Trophoblast cell (in vitro differentiated cells and primary cell): ENCODE data around the gene RASL10B.
A peak's percentile ranks its signal among the peaks of the same experiment; 100 is the strongest.

Experiments used
- DNase-seq, 2 donors: peaks; one replicate each; pipeline ENCODE4 v3.0.0-alpha.2; 2016
- H2AFZ ChIP-seq: 2 replicates; pipeline ENCODE4 v1.6.1; 2013; ENCODE audit warnings: low read length, moderate library complexity, mild to moderate bottlenecking; ENCODE audit not compliant: insufficient read depth, poor library complexity
- H2AK5ac ChIP-seq: 2 replicates; pipeline ENCODE4 v1.6.1; 2013; ENCODE audit warnings: mild to moderate bottlenecking, low read length
- H2BK120ac ChIP-seq: 2 replicates; pipeline ENCODE4 v1.6.1; 2013; ENCODE audit warnings: low read length, mild to moderate bottlenecking, moderate library complexity; ENCODE audit not compliant: insufficient read depth, poor library complexity
- H2BK12ac ChIP-seq: 2 replicates; pipeline ENCODE4 v1.6.1; 2013; ENCODE audit warnings: mild to moderate bottlenecking, low read length, moderate library complexity
- H2BK5ac ChIP-seq: 2 replicates; pipeline ENCODE4 v1.6.1; 2013; ENCODE audit warnings: low read length, low read depth, moderate library complexity, mild to moderate bottlenecking; ENCODE audit not compliant: poor library complexity
- H3K14ac ChIP-seq: 2 replicates; pipeline ENCODE4 v1.6.1; 2013; ENCODE audit warnings: mild to moderate bottlenecking, low read length
- H3K18ac ChIP-seq: 2 replicates; pipeline ENCODE4 v1.6.1; 2013; ENCODE audit warnings: mild to moderate bottlenecking, low read length
- H3K23ac ChIP-seq: 2 replicates; pipeline ENCODE4 v1.6.1; 2013; ENCODE audit warnings: low read length
- H3K27ac ChIP-seq: 2 replicates; pipeline ENCODE4 v1.5.1; 2013; ENCODE audit warnings: low read depth, mild to moderate bottlenecking, inconsistent platforms, low read length, moderate library complexity
- H3K27me3 ChIP-seq: 2 replicates; pipeline ENCODE4 v1.6.1; 2013; ENCODE audit warnings: inconsistent platforms, mild to moderate bottlenecking, low read length, moderate library complexity; ENCODE audit not compliant: insufficient read depth
- H3K36me3 ChIP-seq, 2 experiments: 1 replicate in 1 of 2; 2 replicates in 1 of 2; pipeline ENCODE4 v1.6.1; 2013; ENCODE audit warnings: low read length in 2 of 2, mild to moderate bottlenecking in 2 of 2, moderate library complexity in 1 of 2; ENCODE audit not compliant: insufficient read depth in 2 of 2, control insufficient read depth in 1 of 2
- H3K4ac ChIP-seq: 2 replicates; pipeline ENCODE4 v1.6.1; 2013; ENCODE audit warnings: low read depth, mild to moderate bottlenecking, low read length, moderate library complexity
- H3K4me1 ChIP-seq, 2 experiments: 1 replicate in 1 of 2; 2 replicates in 1 of 2; pipeline ENCODE4 v1.6.1; 2013; ENCODE audit warnings: low read length in 2 of 2, mild to moderate bottlenecking in 2 of 2, moderate library complexity in 1 of 2; ENCODE audit not compliant: insufficient read depth in 2 of 2, control insufficient read depth in 1 of 2
- H3K4me2 ChIP-seq: 2 replicates; pipeline ENCODE4 v1.6.1; 2013; ENCODE audit warnings: inconsistent platforms, mild to moderate bottlenecking, low read length, moderate library complexity
- H3K4me3 ChIP-seq: 2 replicates; pipeline ENCODE4 v1.5.1; 2013; ENCODE audit warnings: mild to moderate bottlenecking, low read depth, low read length, inconsistent platforms
- H3K79me1 ChIP-seq: one replicate; pipeline ENCODE4 v1.6.1; 2013; ENCODE audit warnings: low read length
- H3K79me2 ChIP-seq: 2 replicates; pipeline ENCODE4 v1.6.1; 2013; ENCODE audit warnings: low read length, mild to moderate bottlenecking; ENCODE audit not compliant: control insufficient read depth, insufficient read depth, poor library complexity
- H3K9ac ChIP-seq: 2 replicates; pipeline ENCODE4 v1.6.1; 2013; ENCODE audit warnings: mild to moderate bottlenecking, low read length
- H3K9me3 ChIP-seq: 2 replicates; pipeline ENCODE4 v1.6.1; 2013; ENCODE audit warnings: low read depth, mild to moderate bottlenecking, control low read depth, inconsistent platforms, low read length; ENCODE audit not compliant: insufficient read depth
- H4K12ac ChIP-seq: 2 replicates; pipeline ENCODE4 v1.6.1; 2013; ENCODE audit warnings: low read depth, mild to moderate bottlenecking, low read length, moderate library complexity
- H4K8ac ChIP-seq: 2 replicates; pipeline ENCODE4 v1.6.1; 2013; ENCODE audit warnings: low read depth, mild to moderate bottlenecking, low read length, moderate library complexity
- H4K91ac ChIP-seq: one replicate; pipeline ENCODE4 v1.6.1; 2013; ENCODE audit warnings: low read depth, mild to moderate bottlenecking, low read length, moderate library complexity
- WGBS: extraction: QIAGEN DNeasy Blood & Tissue Kit; methylation state at CpG from one replicate; pipeline ENCODE4 v1.1.7; 2013; ENCODE audit warnings: missing lambda C conversion rate; ENCODE audit not compliant: insufficient read length, insufficient coverage; ENCODE audit errors: extremely low coverage; 5-methylcytosine and 5-hydroxymethylcytosine counted together

RASL10B gene

DNA sequence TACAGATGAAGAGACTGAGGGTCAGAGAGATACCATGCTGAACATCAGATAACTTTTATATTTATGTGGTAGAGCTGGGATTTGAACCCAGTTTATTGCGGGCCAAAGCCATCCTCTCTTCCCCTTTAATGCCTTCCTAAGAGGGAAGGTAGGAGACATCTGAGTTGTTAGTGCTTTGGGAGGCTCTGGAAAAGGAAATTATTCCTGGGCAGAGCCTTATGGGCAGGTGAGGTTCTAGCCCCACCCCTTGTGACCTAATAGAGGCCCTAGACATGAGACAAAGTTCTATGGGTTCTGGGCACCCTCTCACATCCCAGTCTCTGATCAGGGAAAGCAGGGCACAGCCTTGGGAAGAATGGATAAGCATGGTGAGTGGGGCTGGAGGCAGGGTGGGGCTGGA, 29.1 kb downstream of the RASL10B start, which contains the start of gene C17orf50:
Gene C17orf50 (plus strand): TSS at position 301 of the 400 bp plus-strand sequence. CDS start 55 bp downstream, at position 356.
- Histone ChIP-seq H3K27ac (no peak within 1 kb of the TSS), H3K23ac (no peak within 1 kb of the TSS), H3K79me2 (no peaks in the 10 kb centered on the region), H4K12ac (no peak within 1 kb of the TSS), H3K4me3 (no peak within 1 kb of the TSS), H4K91ac (no peak within 1 kb of the TSS), H3K18ac (no peak within 1 kb of the TSS), H3K4me1 (peaks cover 11 to 13% of the 10 kb centered on the region in 2 experiments), H4K8ac (no peak within 1 kb of the TSS), H2BK5ac (no peak within 1 kb of the TSS), H2BK12ac (no peak within 1 kb of the TSS), H3K9ac (no peak within 1 kb of the TSS), H3K4ac (no peak within 1 kb of the TSS), H3K9me3 (no peaks in the 10 kb centered on the region), H3K79me1 (no peaks in the 10 kb centered on the region), H3K27me3 (no peaks in the 10 kb centered on the region), H2BK120ac (no peak within 1 kb of the TSS), H3K14ac (no peak within 1 kb of the TSS), H3K36me3 (no peaks in the 10 kb centered on the region), H2AFZ (no peak within 1 kb of the TSS), H3K4me2 (no peak within 1 kb of the TSS), H2AK5ac (no peak within 1 kb of the TSS)
- WGBS, result no CpG with 5 or more reads among the region's 1 CpG
- no peak for DNase-seq

DNA sequence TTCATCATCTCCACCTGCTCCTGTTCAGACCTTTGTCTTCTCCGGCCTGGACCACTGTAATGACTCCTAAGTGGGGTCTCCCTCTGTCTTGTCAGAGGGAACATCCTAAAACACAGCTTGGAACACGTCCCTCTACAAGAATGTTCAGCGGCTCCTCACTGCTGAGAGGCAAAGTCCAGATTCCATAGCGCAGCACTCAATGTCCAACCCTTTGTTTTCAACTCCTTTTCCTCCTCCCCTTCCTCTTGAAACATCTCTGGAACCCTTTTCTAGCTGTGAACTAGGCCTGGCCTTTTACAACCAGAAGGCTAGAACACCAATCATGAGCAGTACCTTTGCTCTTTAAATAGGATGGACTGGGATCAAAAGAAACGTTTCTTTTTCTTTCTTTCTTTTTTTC, 30.2 kb downstream of the RASL10B start:
- Histone ChIP-seq H4K8ac (no peak overlapping the region), H3K4me3 (no peak overlapping the region), H2BK12ac (no peak overlapping the region)

DNA sequence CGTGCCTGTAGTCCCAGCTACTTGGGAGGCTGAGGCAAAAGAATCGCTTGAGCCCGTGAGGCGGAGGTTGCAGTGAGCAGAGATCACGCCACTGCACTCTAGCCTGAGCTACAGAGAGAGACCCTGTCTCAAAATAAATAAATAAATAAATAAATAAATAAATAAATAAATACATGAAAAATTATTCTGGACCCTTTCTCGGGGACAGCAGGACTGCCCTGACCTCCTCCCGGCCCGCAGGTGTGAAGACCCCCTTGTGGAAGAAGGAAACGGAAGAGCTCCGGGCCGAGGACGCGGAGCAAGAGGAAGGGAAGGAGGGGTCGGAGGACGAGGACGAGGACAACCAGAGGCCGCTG, 32.3 kb downstream of the RASL10B start:
- Histone ChIP-seq H3K23ac (no peak overlapping the region), H3K9me3 (no peaks in the 10 kb centered on the region), H3K14ac (no peak overlapping the region), H3K9ac (no peak overlapping the region), H2BK120ac (no peak overlapping the region), H3K36me3 (no peaks in the 10 kb centered on the region), H4K8ac (no peak overlapping the region), H3K4me1 (peaks cover 15 to 24% of the 10 kb centered on the region in 2 experiments), H2BK12ac (no peak overlapping the region), H3K79me1 (peaks cover 2% of the 10 kb centered on the region), H3K27ac (no peak overlapping the region), H4K91ac (no peak overlapping the region), H3K4me2 (peak overlapping the region; percentile 65), H4K12ac (no peak overlapping the region), H3K27me3 (no peaks in the 10 kb centered on the region), H2BK5ac (no peak overlapping the region), H2AFZ (no peak overlapping the region), H2AK5ac (no peak overlapping the region), H3K4ac (no peak overlapping the region), H3K79me2 (no peaks in the 10 kb centered on the region), H3K4me3 (no peak overlapping the region), H3K18ac (no peak overlapping the region)
- no CpG with 5 or more reads among the region's 17 CpGs for WGBS
- DNase-seq, result no peak

More for the DNA sequence above, 30.2 kb downstream of the RASL10B start:
- Histone ChIP-seq H2AK5ac (no peak overlapping the region), H3K23ac (no peak overlapping the region), H3K4ac (no peak overlapping the region), H3K4me1 (peaks cover 15 to 23% of the 10 kb centered on the region in 2 experiments), H3K79me2 (no peaks in the 10 kb centered on the region), H3K36me3 (no peaks in the 10 kb centered on the region), H2AFZ (no peak overlapping the region), H4K12ac (no peak overlapping the region), H3K79me1 (peaks cover under 1% of the 10 kb centered on the region), H3K27ac (no peak overlapping the region), H3K14ac (no peak overlapping the region), H4K91ac (no peak overlapping the region), H3K4me2 (no peak overlapping the region), H2BK5ac (no peak overlapping the region), H3K9me3 (no peaks in the 10 kb centered on the region), H3K27me3 (no peaks in the 10 kb centered on the region), H3K9ac (no peak overlapping the region), H2BK120ac (no peak overlapping the region), H3K18ac (no peak overlapping the region)
- WGBS, result no CpG with 5 or more reads among the region's 5 CpGs
- no peak for DNase-seq

DNA sequence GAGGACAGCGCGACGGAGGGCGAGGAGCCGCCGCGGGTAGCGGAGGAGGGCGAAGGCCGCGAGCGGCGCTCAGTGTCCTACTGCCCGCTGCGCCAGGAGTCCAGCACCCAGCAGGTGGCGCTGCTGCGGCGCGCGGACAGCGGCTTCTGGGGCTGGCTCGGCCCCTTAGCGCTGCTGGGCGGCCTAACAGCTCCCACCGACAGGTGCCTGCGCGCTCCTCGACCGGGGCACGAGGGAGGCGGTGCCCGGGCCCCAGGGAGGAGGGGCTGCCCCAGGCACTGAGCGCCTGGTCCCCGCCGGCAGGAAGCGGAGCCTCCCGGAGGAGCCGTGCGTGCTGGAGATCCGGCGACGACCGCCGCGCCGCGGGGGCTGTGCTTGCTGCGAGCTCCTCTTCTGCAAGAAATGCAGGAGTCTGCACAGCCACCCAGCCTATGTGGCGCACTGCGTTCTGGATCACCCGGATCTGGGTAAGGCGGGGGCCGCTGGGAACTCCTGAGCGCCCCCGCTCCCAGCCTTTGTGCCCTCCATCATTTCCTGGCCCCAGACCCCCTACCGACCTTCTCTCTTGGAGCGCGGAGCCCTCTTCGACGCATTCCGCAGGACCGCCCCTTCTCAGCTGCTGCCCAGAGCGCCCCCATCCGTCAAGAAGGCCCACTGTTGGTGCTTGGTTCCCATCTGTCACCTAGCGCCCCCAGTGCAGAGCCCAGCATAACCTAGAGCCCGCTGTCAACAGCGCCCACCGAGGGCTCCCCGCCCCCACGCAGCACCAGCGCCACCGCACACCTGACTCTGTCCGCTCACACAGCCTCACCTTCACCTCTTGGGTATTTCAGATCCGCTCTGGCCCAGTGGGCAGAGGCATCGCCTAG, 32.9 kb downstream of the RASL10B start:
- Histone ChIP-seq H3K4me1 (peaks cover 15 to 24% of the 10 kb centered on the region in 2 experiments), H2BK5ac (no peak overlapping the region), H3K23ac (no peak overlapping the region), H3K27me3 (no peaks in the 10 kb centered on the region), H2BK120ac (no peak overlapping the region), H3K14ac (peak overlapping the region; percentile 11), H3K4me3 (no peak overlapping the region), H3K9ac (no peak overlapping the region), H3K79me2 (no peaks in the 10 kb centered on the region), H4K91ac (no peak overlapping the region), H4K8ac (no peak overlapping the region), H3K36me3 (no peaks in the 10 kb centered on the region), H3K27ac (no peak overlapping the region), H3K18ac (no peak overlapping the region), H2AFZ (no peak overlapping the region), H4K12ac (no peak overlapping the region), H2AK5ac (no peak overlapping the region), H3K4ac (no peak overlapping the region), H3K9me3 (no peaks in the 10 kb centered on the region), H3K4me2 (peak overlapping the region; percentile 65), H2BK12ac (no peak overlapping the region), H3K79me1 (peaks cover 2% of the 10 kb centered on the region)
- peak; percentile 92 to 96 for DNase-seq
- WGBS, result no CpG with 5 or more reads among the region's 75 CpGs
